GM21515 (cell line): ENCODE measurements around the gene PI16.

Experiments
- ATAC-seq: cut with Tn5 transposase; IDR thresholded peaks from one replicate; pipeline ENCODE4 v1.9.1; 2021; ENCODE audit not compliant: unreplicated experiment

The PI16 gene

GRCh38 chr6:36955671-36956445 is 1.3 kb downstream of the PI16 start:
- no peak for ATAC-seq

DNA sequence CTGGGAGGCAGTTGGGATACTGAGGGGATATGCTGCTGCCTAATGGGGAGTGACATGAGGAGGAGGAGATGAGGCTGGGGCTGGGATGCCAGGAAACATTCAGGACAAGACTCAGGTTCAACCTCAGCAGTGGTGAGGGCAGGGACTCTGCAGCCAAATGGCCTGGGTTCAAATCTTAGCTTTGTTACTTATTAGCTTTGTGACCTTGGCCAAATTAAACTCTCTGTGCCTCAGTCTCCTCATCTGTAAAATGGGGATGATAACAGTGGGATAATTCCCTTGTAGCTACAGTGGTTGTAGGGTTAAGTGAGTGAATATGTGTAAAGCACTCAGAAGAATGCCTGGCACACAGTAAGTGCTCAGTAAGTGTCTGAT is 1.9 kb downstream of the PI16 start:
- no peak for ATAC-seq

DNA sequence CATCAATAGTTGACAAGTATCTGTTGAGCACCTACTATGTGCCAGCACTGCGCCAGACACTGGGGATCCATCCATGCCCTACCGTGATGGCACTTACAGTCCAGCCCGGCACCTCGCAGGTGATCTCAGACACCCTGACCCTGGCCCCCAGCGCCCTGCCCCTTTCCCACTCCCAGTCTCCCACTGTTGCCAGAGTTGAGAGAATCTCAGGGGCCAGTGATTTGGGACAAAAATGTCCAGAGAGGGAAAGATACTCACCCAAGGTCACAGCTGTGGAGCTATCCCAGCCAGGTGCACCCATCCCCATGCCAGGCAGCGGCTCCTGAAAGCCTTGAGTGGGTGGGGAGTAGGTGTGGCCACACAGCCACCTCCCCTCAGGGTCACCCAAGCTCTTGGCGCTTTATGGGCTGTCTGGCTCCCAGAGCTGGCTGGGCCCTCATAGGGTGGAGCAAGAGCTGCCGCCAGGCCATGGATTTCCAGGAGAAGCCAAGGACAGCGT is 3.3 kb downstream of the PI16 start:
- ATAC-seq = no peak

- ATAC-seq = no peak
Measured at GRCh38 chr6:36958775-36959554, 4.4 kb downstream of the PI16 start.

DNA sequence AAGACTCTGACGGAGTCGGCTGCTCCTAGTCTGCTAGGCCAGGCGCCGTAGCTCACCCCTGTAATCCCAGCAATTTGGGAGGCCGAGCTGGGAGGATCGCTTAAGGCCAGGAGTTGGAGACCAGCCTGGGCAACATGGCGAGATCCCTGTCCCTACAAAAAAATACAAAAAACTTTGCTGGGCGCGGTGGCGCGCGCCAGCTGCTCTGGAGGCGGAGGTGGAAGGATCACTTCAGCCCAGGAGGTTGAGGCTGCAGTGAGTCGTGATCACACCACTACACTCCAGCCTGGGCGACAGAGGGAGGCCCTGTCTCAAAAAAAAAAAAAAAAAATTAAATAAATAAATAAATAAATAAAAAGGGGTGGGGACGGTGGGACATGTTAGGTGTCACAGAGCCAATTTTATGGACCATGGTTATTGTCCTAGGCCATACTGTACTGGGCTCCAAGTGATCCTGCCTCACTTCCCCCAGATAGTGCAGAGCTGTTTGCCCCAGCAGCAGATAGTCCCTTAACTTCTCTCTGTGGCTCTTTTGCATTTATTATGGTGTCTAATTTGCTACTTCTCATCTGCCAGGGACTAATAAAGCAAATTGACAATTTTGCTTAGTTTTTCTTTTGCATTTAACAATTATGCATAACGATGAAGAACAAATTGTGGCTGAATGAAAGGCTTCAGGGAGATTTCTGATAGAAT is 5.2 kb downstream of the PI16 start:
- ATAC-seq = no peak

GRCh38 chr6:36961441-36962435 is 7.2 kb downstream of the PI16 start:
- no peak for ATAC-seq

DNA sequence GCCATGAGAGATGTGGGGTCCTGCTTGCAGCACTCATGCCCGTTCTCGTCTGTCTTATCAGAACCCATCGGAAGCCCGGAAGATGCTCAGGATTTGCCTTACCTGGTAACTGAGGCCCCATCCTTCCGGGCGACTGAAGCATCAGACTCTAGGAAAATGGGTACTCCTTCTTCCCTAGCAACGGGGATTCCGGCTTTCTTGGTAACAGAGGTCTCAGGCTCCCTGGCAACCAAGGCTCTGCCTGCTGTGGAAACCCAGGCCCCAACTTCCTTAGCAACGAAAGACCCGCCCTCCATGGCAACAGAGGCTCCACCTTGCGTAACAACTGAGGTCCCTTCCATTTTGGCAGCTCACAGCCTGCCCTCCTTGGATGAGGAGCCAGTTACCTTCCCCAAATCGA is 8.3 kb downstream of the PI16 start:
- no peak for ATAC-seq

DNA sequence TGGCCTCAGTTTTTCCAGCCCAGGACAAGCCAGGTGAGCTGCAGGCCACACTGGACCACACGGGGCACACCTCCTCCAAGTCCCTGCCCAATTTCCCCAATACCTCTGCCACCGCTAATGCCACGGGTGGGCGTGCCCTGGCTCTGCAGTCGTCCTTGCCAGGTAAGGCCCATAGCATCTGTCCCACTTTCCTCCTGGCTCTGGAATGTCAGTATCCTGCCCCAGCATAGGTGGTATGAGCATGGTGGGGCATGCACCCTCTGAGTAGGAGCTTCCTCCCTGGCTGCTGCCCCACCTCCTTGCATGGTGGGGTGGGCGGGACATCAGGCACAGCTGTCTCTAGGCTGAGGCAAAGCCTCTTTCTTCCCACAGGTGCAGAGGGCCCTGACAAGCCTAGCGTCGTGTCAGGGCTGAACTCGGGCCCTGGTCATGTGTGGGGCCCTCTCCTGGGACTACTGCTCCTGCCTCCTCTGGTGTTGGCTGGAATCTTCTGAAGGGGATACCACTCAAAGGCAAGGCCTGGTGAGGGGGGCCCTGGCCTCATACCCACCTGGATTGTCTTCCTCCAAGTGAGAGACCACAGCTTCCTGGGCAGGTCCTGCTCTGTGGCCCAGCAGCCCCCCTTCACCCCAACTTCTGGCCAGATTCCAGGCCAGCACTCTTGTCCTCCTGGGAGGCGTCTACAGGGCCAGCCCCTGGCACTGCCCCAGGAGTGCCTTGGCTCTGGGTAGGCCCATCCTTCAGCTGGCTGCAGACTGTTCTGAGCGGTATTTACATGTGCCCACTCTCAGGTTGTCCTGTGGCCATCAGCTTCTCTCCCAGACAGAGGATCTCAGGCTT is 9.1 kb downstream of the PI16 start:
- no peak for ATAC-seq

- ATAC-seq = no peak
Measured at GRCh38 chr6:36964349-36964748, 9.8 kb downstream of the PI16 start.

DNA sequence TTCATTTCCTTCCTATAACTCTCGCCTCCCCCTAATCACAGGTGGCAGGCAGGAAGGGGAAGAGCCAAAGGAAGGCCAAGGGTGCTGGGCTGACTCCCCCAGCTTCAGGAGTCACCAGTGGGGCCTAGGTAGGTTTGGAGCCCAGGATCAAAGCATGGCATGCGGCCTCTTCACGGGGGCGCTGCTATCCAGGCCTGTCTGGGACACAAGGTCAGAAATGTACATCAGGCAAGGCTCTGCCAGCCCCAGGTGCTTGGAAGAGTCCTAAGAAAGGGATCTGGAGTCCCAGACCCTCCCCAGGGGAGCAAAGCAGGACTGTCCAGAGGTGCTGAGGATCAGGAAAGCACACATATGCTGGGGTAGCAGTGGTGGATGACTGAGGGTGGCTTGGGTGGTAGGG is 10.4 kb downstream of the PI16 start:
- no peak for ATAC-seq

DNA sequence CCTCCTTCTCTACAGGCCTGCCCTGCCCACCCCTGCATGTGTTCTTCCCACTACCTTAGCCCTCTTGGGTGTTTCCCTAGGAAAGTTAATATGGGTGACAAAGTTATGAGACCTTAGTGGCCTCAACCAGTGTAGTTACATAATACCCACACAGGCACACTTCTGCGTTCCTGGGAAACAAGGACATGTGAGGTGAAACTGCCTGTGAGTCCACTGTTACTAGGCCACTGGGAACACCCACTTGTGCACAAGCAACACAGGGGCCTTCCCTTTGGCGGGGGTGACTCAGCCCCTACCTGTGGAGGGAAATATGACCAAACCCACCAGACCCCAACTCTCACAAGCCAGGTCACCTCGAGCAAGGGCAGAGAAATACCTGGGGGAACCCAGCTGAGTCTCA is 12.8 kb downstream of the PI16 start:
- ATAC-seq = no peak

- ATAC-seq = no peak
Measured at GRCh38 chr6:36967757-36968156, 13.2 kb downstream of the PI16 start.

DNA sequence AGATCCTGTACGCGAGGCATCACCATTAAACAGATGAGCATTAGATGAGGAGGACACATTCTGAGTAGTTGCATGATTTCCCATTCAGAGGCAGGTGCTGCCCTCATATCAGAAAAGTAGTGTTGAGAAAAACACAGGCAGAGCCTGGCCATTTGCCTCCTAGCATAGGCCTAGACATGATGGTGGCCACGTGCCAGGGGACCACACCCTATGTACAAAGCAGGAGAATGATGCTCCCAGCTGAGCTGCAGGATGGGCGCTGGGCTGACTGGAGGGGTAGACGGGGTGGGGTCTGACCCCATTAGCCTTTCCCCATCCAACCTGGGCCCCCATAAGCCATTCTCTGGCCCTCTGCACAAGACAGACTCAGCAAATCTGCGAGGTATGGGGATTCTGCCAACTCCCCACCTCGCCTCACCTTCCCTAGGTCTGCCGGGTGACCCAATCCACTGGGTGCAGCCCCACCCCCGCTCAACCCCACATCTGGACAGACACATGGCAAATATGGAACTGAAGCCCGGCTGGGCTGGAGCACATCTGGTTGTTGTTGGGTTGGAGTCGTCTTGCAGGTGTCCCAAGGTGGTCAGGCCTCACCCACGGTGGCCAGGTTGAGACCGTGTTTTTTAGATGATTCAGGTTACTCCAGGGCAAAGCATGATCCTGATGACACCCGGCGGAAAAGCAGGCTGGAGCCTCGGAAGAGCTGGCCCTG is 13.9 kb downstream of the PI16 start:
- ATAC-seq = no peak

- ATAC-seq = no peak
Measured at GRCh38 chr6:36969240-36969691, 14.7 kb downstream of the PI16 start.

- ATAC-seq = no peak
Measured at GRCh38 chr6:36969988-36970891, 15.7 kb downstream of the PI16 start.

DNA sequence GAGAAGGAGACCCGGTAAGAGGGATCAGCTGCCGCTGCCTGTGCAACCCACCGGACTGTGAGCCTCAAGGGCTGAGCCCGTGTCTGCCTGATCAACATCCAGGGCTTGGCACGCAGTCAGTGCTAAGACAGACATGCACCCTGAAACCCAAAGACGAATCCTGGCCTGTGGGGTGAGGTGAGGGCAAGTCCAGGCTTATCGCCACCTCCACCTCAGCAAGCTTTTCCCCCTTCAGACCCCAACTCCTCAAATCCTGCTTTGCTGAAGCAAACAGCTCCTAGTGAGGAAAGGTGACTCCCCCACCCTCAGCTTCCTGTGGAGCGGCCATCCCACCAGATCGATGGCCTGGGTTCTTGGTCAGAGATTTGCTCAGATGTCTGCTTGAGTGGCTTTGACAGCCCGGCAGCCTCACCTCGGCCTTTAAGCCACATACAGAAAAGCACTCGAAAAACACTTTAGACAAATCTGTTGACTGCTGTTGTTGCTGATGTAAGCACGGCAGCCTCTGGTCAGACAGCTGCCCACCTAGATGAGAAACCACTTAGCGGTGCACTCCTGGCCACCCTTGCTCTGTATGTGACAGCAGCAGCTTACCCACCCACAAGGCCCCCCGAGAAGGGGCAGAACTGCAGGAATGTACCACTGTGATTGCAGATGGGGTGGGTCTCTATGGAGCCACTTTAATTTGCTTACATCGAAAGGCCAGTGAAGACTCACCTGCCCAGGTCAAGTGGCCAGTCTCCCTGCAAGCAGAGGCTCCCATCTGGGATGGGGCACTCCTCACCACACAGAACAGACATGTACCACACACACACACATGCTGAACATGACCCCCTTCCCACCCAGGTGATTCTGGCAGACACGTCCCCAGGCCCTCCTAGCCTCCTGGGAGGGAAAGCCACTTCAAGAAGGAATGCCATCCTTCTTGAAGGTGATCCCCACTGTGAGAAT is 16.6 kb downstream of the PI16 start:
- no peak for ATAC-seq
